Mesenchymal stem cell (in vitro differentiated cells and primary cell): ENCODE results near the gene SPATA2L.
A peak's percentile ranks its signal among the peaks of the same experiment; 100 is the strongest.
"Not testable (repeated sequence)": the region's sequence is repeated elsewhere in the genome, so short reads cannot be mapped to it uniquely, and the experiment has no call there.

Experiments used
- DNase-seq: peaks from one replicate; pipeline ENCODE4 v3.0.0-alpha.2; 2013
- H2AFZ ChIP-seq: one replicate; pipeline ENCODE4 v1.6.1; 2013; ENCODE audit warnings: low read depth, mild to moderate bottlenecking, control low read depth, inconsistent platforms, low read length, moderate library complexity
- H2AK5ac ChIP-seq: 2 replicates; pipeline ENCODE4 v1.6.1; 2013; ENCODE audit warnings: low read length, moderate library complexity, mild to moderate bottlenecking, inconsistent platforms; ENCODE audit not compliant: severe bottlenecking
- H2BK120ac ChIP-seq: one replicate; pipeline ENCODE4 v1.6.1; 2013; ENCODE audit warnings: low read depth, mild to moderate bottlenecking, inconsistent platforms, low read length, moderate library complexity
- H2BK12ac ChIP-seq, 2 experiments: one replicate each; pipeline ENCODE4 v1.6.1; 2013; ENCODE audit warnings: inconsistent platforms in 2 of 2, low read length in 2 of 2, mild to moderate bottlenecking in 2 of 2, moderate library complexity in 2 of 2, control low read depth in 1 of 2
- H2BK15ac ChIP-seq: one replicate; pipeline ENCODE4 v1.6.1; 2013; ENCODE audit warnings: mild to moderate bottlenecking, low read depth, inconsistent platforms; ENCODE audit not compliant: poor library complexity, severe bottlenecking
- H2BK5ac ChIP-seq: 2 replicates; pipeline ENCODE4 v1.6.1; 2013; ENCODE audit warnings: low read depth, mild to moderate bottlenecking, low read length, control low read depth, inconsistent platforms; ENCODE audit not compliant: poor library complexity, severe bottlenecking
- H3K14ac ChIP-seq, 2 experiments: one replicate each; pipeline ENCODE4 v1.6.1; 2013; ENCODE audit warnings: inconsistent platforms in 2 of 2, low read length in 2 of 2, control low read depth in 1 of 2, mild to moderate bottlenecking in 1 of 2, moderate library complexity in 1 of 2
- H3K18ac ChIP-seq, 2 experiments: one replicate each; pipeline ENCODE4 v1.6.1; 2013; ENCODE audit warnings: inconsistent platforms in 2 of 2, low read length in 2 of 2, control low read depth in 1 of 2, low read depth in 1 of 2, mild to moderate bottlenecking in 1 of 2
- H3K23ac ChIP-seq, 2 experiments: one replicate each; pipeline ENCODE4 v1.6.1; 2013; ENCODE audit warnings: inconsistent platforms in 2 of 2, low read length in 2 of 2, mild to moderate bottlenecking in 2 of 2, moderate library complexity in 2 of 2, control low read depth in 1 of 2
- H3K27ac ChIP-seq: 2 replicates; pipeline ENCODE4 v1.5.1; 2013; ENCODE audit warnings: mild to moderate bottlenecking, moderate library complexity, low read length, control low read depth, inconsistent platforms; ENCODE audit not compliant: poor library complexity, severe bottlenecking
- H3K27me3 ChIP-seq, 2 experiments: 2 replicates each; pipeline versions ENCODE4 v1.6.1 to v1.7.0; 2013; ENCODE audit warnings: low read length in 2 of 2, mild to moderate bottlenecking in 2 of 2, moderate library complexity in 2 of 2, control low read depth in 1 of 2, inconsistent platforms in 1 of 2; ENCODE audit not compliant: control insufficient read depth in 1 of 2, insufficient read depth in 1 of 2
- H3K36me3 ChIP-seq, 2 experiments: 2 replicates each; pipeline versions ENCODE4 v1.6.1 to v1.7.0; 2013; ENCODE audit warnings: low read length in 2 of 2, control low read depth in 1 of 2, inconsistent platforms in 1 of 2, low read depth in 1 of 2, mild to moderate bottlenecking in 1 of 2; ENCODE audit not compliant: insufficient read depth in 2 of 2, control insufficient read depth in 1 of 2
- H3K4ac ChIP-seq, 2 experiments: one replicate each; pipeline ENCODE4 v1.6.1; 2013; ENCODE audit warnings: inconsistent platforms in 2 of 2, low read length in 2 of 2, mild to moderate bottlenecking in 2 of 2, moderate library complexity in 2 of 2, control low read depth in 1 of 2, low read depth in 1 of 2
- H3K4me1 ChIP-seq: 2 replicates; pipeline ENCODE4 v1.6.1; 2013; ENCODE audit warnings: low read depth, low read length, control low read depth; ENCODE audit not compliant: control insufficient read depth, insufficient read depth
- H3K4me2 ChIP-seq: 2 replicates; pipeline ENCODE4 v1.6.1; 2013; ENCODE audit warnings: low read length, mild to moderate bottlenecking, inconsistent platforms; ENCODE audit not compliant: poor library complexity, severe bottlenecking
- H3K4me3 ChIP-seq, 2 experiments: 2 replicates each; pipeline versions ENCODE4 v1.5.1 to v1.7.0; 2013; ENCODE audit warnings: low read length in 2 of 2, mild to moderate bottlenecking in 2 of 2, control low read depth in 1 of 2, low read depth in 1 of 2; ENCODE audit not compliant: insufficient read depth in 1 of 2
- H3K79me1 ChIP-seq: replicated peaks from 2 replicates; pipeline ENCODE4 v1.6.1; 2013; ENCODE audit warnings: mild to moderate bottlenecking, control low read depth, low read length, inconsistent platforms; ENCODE audit not compliant: poor library complexity, severe bottlenecking
- H3K9ac ChIP-seq: 2 replicates; pipeline ENCODE4 v1.7.0; 2013; ENCODE audit warnings: mild to moderate bottlenecking, low read length, moderate library complexity
- H3K9me3 ChIP-seq: 2 replicates; pipeline ENCODE4 v1.7.0; 2013; ENCODE audit warnings: mild to moderate bottlenecking, low read length; ENCODE audit not compliant: control insufficient read depth
- H4K8ac ChIP-seq: one replicate; pipeline ENCODE4 v1.6.1; 2013; ENCODE audit warnings: inconsistent platforms, mild to moderate bottlenecking, low read length, moderate library complexity
- H4K91ac ChIP-seq: one replicate; pipeline ENCODE4 v1.6.1; 2013; ENCODE audit warnings: mild to moderate bottlenecking, low read length, inconsistent platforms
- WGBS: methylation state at CpG from one replicate; pipeline ENCODE4 v1.1.7; 2013; ENCODE audit warnings: mixed read lengths; 5-methylcytosine and 5-hydroxymethylcytosine counted together

Gene SPATA2L

DNA sequence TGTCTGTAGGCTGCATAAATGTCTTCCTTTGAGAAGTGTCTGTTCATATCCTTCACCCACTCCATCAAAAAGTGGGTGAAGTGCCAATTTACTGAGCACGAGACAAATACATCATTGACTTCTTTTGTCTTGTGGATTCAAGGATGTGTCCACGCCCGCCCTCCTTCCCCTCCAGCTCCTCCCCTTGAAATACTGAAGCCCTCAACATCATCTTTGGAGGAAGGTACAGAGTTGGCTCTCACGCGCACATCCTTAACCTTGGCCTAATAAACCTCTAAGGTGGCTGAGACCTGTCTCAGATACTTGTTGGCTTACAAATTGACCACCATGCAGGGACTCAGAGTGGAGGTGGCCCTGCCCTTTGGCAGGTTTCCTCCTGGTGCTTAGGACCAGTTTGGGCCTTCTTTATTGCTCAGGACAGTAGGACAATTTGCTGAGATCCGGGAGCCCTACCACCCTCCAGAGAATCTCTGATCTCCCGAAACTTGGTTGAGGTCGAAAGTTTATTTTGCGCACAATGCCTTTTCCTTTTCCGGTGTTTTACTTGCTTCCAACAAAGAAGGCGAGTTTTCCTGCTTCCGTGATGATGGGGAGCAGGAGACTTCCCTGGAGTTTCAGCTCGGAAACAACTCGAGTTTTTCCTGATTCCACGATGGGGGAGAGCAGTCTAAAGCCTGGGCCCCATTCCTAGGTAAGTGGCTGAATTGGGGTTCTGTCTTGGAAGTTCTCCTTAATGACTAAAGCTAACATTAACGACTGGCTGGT lies 29.1 kb downstream of the SPATA2L start:
- Histone ChIP-seq H2BK120ac (no peak overlapping the region), H4K91ac (no peak overlapping the region), H3K4me1 (peaks cover 11% of the 10 kb centered on the region), H3K9ac (no peak overlapping the region), H3K27me3 (no peaks in the 10 kb centered on the region), H3K9me3 (no peaks in the 10 kb centered on the region), H3K23ac (no peak overlapping the region), H2BK15ac (no peak overlapping the region), H3K18ac (no peak overlapping the region), H3K4ac (no peak overlapping the region), H2BK12ac (no peak overlapping the region), H4K8ac (no peak overlapping the region), H2AK5ac (no peak overlapping the region), H3K4me2 (no peak overlapping the region), H3K4me3 (no peak overlapping the region), H3K27ac (no peak overlapping the region), H3K79me1 (peaks cover 2% of the 10 kb centered on the region), H3K36me3 (peaks cover 0 to 18% of the 10 kb centered on the region in 2 experiments), H2BK5ac (no peak overlapping the region), H3K14ac (no peak overlapping the region), H2AFZ (no peak overlapping the region)
- no peak for DNase-seq
- 93% methylated on average over 16 of the region's 16 CpGs for WGBS

DNA sequence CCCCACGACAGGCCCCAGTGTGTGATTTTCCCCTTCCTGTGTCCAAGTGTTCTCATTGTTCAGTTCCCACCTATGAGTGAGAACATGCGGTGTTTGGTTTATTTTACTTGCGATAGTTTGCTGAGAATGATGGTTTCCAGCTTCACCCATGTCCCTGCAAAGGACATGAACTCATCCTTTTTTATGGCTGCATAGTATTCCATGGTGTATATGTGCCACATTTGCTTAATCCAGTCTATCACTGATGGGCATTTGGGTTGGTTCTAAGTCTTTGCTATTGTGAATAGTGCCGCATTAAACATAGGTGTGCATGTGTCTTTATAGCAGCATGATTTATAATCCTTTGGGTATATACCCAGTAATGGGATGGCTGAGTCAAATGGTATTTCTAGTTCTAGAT lies 29.9 kb downstream of the SPATA2L start:
- H3K18ac ChIP-seq, H4K91ac ChIP-seq, H3K23ac ChIP-seq, H3K9me3 ChIP-seq, H2AFZ ChIP-seq, H2AK5ac ChIP-seq, H3K4me2 ChIP-seq, H3K27me3 ChIP-seq, H4K8ac ChIP-seq, DNase-seq, H2BK5ac ChIP-seq, H3K9ac ChIP-seq, H2BK120ac ChIP-seq, H3K27ac ChIP-seq, H3K79me1 ChIP-seq, H2BK15ac ChIP-seq, H2BK12ac ChIP-seq, H3K4me3 ChIP-seq, H3K14ac ChIP-seq, H3K4ac ChIP-seq: not testable (repeated sequence)
- 100% methylated on average over 3 of the region's 4 CpGs for WGBS
- Histone ChIP-seq H3K4me1 (peaks cover 11% of the 10 kb centered on the region), H3K36me3 (peaks cover 0 to 18% of the 10 kb centered on the region in 2 experiments)

DNA sequence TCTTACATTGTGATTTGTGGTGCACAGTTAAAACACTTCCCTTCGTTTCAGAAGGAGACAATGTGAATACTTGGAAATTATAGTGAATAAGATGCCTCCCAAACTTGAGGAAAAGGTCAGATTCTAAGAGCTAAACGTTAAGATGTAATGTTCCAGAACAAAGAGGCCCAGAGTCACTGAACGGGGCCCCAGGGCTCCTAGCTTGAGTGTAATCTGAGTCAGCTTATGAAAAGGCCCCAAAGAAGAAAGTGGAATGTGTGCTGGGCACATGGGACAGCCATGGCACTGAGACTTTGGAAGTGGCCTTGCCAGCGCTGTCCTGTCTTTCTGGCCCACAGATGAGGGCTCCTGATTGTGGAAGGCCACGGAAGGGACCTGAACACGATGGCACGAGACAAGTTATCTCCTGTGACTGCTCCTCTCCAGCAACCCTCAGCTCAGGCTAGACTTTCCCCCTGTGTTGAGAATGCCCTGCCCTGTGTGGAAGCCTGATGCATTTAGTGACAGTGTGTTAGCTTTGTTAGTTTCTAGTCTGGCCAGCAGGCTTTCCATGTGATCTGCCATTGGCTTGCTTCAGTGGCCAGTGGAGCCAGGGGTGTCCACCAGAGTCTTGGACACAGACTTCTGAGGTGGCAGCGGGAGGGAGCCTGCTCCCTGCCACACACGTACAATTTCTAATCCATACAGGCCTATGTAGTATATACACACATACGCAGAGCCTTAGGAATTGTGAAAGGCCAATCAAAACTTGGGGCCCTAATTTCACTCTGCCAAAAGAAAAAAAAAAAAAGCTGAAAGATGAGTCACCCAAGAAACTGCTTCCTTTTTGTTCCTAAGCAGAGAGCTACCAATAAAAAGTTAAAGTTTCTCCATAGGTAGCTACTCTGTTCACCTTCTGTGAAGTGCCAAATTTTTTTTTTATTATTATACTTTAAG lies 30.7 kb downstream of the SPATA2L start:
- H2BK5ac ChIP-seq = no peak overlapping the region
- no peak overlapping the region for H2AK5ac ChIP-seq
- no peak overlapping the region for H2BK12ac ChIP-seq
- WGBS = 89% methylated on average over 7 of the region's 10 CpGs
- H2BK120ac ChIP-seq = no peak overlapping the region
- no peak overlapping the region for H3K9ac ChIP-seq
- no peaks in the 10 kb centered on the region for H3K27me3 ChIP-seq
- H3K4me2 ChIP-seq = no peak overlapping the region
- no peak overlapping the region for H3K27ac ChIP-seq
- H3K23ac ChIP-seq = no peak overlapping the region
- H4K8ac ChIP-seq = peak overlapping the region; percentile 5
- H3K4ac ChIP-seq = no peak overlapping the region
- H3K4me3 ChIP-seq = no peak overlapping the region
- H3K9me3 ChIP-seq = no peaks in the 10 kb centered on the region
- peaks cover 11% of the 10 kb centered on the region for H3K4me1 ChIP-seq
- H3K18ac ChIP-seq = no peak overlapping the region
- peak overlapping the region in 1 of 2 experiments; percentile 36 for H3K14ac ChIP-seq
- H4K91ac ChIP-seq = no peak overlapping the region
- peaks cover 3% of the 10 kb centered on the region for H3K79me1 ChIP-seq
- peak; percentile 58 for DNase-seq
- no peak overlapping the region for H2AFZ ChIP-seq
- peaks cover 0 to 18% of the 10 kb centered on the region in 2 experiments for H3K36me3 ChIP-seq
- H2BK15ac ChIP-seq = no peak overlapping the region

DNA sequence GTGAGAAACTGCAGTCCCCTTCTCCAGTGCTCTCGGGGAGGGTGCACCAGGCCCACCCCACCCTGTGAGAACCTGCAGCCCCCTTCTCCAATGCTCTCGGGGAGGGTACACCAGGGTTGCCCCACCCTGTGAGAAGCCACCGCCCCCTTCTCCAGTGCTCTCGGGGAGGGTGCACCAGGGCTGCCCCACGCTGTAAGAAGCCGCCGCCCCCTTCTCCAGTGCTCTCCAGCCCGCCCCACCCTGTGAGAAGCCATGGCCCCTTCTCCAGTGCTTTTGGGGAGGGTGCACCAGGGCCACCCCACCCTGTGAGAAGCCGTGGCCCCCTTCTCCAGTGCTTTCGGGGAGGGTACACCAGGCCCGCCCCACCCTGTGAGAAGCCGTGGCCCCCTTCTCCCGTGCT lies 31.8 kb downstream of the SPATA2L start:
- H3K36me3 ChIP-seq = peaks cover 2 to 23% of the 10 kb centered on the region in 2 experiments
- H2AFZ ChIP-seq = no peak overlapping the region
- H2BK120ac ChIP-seq = no peak overlapping the region
- no peaks in the 10 kb centered on the region for H3K27me3 ChIP-seq
- no peak overlapping the region for H2BK15ac ChIP-seq
- H4K8ac ChIP-seq = no peak overlapping the region
- H3K4me1 ChIP-seq = peaks cover 11% of the 10 kb centered on the region
- no peak overlapping the region for H3K9ac ChIP-seq
- no peak overlapping the region for H3K4ac ChIP-seq
- no peak overlapping the region for H2BK12ac ChIP-seq
- H3K4me3 ChIP-seq = no peak overlapping the region
- no peak for DNase-seq
- WGBS = 95% methylated on average over 13 of the region's 13 CpGs
- H3K79me1 ChIP-seq = peaks cover 5% of the 10 kb centered on the region
- no peak overlapping the region for H3K18ac ChIP-seq
- peak overlapping the region in 1 of 2 experiments; percentile 42 for H3K23ac ChIP-seq
- no peak overlapping the region for H4K91ac ChIP-seq
- H3K27ac ChIP-seq = no peak overlapping the region
- H2BK5ac ChIP-seq = no peak overlapping the region
- H3K14ac ChIP-seq = no peak overlapping the region
- H3K4me2 ChIP-seq = no peak overlapping the region
- H2AK5ac ChIP-seq = no peak overlapping the region
- no peaks in the 10 kb centered on the region for H3K9me3 ChIP-seq
